GM19455 (cell line): ENCODE measurements around the gene NONO.
"Not testable (repeated sequence)": the region's sequence is repeated elsewhere in the genome, so short reads cannot be mapped to it uniquely, and the experiment has no call there.

Experiments used
- ATAC-seq: cut with Tn5 transposase; IDR thresholded peaks from one replicate; pipeline ENCODE4 v1.9.1; 2021; ENCODE audit not compliant: unreplicated experiment

The NONO gene, protein sequence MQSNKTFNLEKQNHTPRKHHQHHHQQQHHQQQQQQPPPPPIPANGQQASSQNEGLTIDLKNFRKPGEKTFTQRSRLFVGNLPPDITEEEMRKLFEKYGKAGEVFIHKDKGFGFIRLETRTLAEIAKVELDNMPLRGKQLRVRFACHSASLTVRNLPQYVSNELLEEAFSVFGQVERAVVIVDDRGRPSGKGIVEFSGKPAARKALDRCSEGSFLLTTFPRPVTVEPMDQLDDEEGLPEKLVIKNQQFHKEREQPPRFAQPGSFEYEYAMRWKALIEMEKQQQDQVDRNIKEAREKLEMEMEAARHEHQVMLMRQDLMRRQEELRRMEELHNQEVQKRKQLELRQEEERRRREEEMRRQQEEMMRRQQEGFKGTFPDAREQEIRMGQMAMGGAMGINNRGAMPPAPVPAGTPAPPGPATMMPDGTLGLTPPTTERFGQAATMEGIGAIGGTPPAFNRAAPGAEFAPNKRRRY

DNA sequence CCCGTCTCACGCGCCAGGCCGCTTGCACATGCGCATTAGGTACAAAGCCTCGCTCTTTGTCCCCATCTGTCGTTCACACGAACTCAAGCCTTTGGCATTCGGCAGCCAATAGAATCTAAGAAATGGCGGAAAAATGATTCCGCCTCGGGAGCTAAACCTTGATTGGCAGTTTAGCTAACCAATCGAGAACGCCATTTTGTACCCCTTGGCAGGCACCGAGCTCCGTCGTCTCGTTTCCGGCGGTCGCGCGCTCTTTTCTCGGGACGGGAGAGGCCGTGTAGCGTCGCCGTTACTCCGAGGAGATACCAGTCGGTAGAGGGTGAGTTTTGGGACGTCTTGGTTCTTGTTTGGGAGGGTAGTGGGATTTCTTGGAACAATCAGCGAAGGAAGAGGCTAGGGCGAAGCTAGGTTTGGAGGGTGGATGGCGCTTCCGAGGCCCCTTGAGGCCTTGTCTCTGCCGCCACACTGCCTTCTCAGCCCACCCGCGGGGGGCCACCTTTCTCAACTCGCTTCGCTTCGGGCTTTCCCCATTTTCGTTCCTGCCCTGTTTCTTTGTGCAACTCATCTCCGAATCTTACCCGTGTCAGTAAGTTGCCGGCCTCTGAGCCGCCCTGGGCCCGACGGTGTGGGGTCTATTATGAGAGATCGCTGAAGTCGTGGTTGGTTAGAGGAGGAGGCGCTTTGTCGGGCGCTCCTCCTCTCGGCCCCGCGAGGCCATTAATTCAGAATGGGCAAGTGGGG is at the start of gene NONO:
Gene NONO, plus strand, starts transcription at position 233 of the 741 bp plus-strand sequence. CDS start 7,003 bp downstream, outside the sequence.
- peak; percentile 83 for ATAC-seq

GRCh38 chrX:71235482-71235881 is 48.0 kb upstream of the NONO start:
- no peak for ATAC-seq

- no peak for ATAC-seq
Observed at GRCh38 chrX:71236836-71237235, 46.6 kb upstream of the NONO start.

- no peak for ATAC-seq
Observed at GRCh38 chrX:71239781-71240180, 43.7 kb upstream of the NONO start.

DNA sequence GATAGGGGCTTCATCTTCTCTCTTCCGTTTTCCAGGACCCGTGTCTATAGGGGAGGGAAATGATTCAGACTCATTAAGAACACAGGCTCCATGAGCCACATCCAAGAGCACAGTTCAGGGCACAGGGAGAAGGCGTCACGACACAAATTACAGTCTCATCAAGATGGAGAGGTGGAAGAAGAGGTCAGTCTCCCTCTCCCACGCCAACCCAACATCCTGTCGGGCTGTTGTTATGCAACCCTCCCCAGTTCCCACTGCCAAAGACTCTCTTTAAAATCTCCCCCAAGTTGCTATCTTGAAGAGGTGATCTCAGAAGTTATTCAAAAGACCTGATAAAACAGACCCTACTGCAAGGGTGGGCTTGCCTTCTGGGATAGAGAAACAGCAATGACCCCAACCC is 42.1 kb upstream of the NONO start:
- ATAC-seq, result no peak

DNA sequence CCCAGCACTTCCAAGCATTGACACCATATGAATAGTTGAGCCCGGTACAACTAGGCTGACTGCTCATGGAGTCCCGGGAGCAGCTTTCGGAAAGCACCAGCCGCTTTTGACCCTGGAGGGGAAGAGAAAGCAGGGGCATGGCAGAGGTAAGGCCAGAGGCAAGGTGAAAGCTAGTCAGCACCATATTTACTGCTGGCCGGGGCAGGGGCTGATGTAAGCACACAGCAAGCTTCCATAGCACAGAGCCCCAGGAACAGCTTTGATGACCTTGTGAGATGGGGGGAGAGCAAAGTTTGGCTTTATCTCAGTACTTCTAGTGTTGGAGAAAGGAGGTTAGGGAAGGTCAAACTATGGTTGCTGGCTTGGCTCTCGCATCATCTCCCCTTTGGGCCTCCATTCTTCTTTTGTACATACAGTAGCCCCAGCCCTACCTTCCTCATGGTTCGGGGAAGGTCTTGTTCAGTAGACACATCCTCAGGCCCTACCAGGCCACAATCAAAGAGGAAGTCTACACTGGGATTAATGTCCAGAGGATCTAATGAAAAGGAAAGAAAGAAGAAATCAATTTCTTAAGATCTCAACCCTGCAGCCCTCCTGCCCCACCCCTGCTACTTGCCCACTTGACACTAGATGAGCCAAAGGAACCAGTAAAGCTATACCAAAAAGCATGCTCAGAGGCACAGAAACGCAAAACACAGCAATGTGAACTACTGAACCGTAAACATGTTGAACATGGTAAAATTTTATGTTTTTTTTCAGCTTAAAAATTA is 38.9 kb upstream of the NONO start:
- ATAC-seq, result no peak

GRCh38 chrX:71245159-71245558 is 38.3 kb upstream of the NONO start:
- ATAC-seq, result no peak

DNA sequence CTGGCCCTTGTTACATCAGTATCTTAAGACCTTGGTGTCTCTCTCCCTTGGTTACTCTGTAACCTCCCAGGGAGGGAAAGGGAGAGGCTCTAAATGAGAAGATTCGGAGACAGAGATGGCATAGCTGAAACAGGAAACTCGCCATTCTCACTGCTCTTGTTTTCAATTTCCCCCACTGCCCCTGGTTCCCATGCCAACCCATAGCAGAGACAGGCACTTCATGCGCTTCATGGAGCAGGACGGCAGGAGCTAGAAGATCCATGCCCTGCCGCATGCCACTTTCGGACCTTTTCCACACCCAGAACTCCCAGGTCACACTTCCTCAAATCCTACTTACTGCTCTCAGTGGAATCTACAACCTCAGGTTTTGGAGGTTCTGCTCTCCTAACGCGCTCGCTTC is 32.6 kb upstream of the NONO start:
- no peak for ATAC-seq

GRCh38 chrX:71251466-71251973 is 31.9 kb upstream of the NONO start:
- ATAC-seq, result no peak

DNA sequence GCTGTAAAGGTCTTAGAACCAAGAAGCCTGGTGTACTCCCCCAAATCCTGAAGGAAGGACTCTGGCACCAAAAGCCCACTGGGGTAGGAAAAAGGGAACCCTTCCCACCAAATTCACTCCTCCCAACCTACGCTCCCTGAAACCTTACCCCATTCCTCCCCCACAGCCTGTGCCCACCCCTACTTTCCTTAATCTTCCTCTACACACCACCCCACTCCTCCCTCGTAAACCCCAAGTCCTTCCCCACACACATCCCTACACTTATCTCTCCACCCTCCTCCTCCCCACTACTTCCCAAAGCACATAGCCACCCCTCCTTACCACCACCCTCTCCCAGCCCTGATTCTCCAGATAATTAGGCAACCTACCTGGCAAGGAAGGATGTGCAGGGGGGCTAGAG is 31.2 kb upstream of the NONO start:
- no peak for ATAC-seq

- no peak for ATAC-seq
Observed at GRCh38 chrX:71253253-71254091, 30.0 kb upstream of the NONO start.

GRCh38 chrX:71254092-71254963 is 29.1 kb upstream of the NONO start, which contains the start of gene ZMYM3:
Gene ZMYM3 (minus strand): TSS chrX:71254140. CDS start chrX:71253255, 885 bp downstream.
- peak; percentile 90 for ATAC-seq

DNA sequence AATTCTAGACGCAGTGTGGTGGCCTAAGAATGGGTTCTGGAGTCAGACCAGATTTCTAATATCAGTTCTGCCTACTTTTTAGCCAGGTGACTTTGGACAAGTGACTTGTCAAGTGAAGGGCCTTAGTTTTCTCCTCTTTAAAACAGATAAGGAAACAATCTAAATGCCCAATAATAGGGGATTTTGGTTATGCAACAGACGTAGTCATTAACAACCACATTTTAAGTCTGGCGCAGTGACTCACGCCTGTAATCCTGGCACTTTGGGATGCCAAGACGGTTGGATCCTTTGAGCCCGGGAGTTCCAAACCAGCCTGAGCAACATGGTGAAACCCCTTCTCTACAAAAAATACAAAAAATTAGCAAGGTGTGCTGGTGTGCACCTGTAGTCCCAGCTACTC is 27.4 kb upstream of the NONO start:
- ATAC-seq, result no peak

DNA sequence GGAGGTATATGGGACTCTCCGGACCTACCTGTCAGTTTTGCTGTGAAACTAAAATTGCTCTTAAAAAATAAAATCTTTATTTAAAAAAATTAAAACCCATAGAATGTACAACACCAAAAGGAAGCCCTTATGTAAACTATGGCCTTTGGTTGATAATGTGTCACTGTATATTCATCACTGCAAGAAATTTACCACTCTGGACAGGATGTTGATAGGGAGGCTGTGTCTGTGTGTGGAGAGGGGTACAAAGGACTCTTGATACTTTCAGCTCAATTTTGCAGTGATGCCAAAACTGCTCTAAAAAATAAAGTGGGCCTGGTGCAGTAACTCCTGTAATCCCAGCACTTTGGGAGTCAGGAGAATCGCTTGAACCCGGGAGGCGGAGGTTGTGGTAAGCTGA is 26.6 kb upstream of the NONO start:
- ATAC-seq, result no peak

DNA sequence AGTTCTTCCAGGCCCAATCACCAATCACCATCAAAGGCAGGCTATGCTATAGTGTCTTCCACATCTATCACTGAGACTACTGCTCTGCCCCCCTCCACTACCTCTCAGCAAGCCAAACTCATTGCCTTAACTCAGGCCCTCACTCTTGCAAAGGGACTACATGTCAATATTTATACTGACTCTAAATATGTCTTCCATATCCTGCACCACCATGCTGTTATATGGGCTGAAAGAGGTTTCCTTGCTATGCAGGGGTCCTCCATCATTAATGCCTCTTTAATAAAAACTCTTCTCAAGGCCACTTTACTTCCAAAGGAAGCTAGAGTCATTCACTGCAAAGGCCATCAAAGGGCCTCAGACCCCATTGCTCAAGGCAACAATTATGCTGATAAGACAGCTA is 14.8 kb upstream of the NONO start:
- not testable (repeated sequence) for ATAC-seq

- ATAC-seq, result no peak
Observed at GRCh38 chrX:71269801-71270395, 13.5 kb upstream of the NONO start.

- not testable (repeated sequence) for ATAC-seq
Observed at GRCh38 chrX:71272313-71272712, 11.1 kb upstream of the NONO start.

- not testable (repeated sequence) for ATAC-seq
Observed at GRCh38 chrX:71281300-71281699, 2.1 kb upstream of the NONO start.
